B cell (primary cell): ENCODE measurements around the gene SELENOV. TPM values are rescaled to one million over a fixed set of nuclear protein-coding genes. Genes with fewer than 3 reads are reported as not detected.

Experiments used
- ATAC-seq: fragments of 200-7000 bp; cut with Tn5 transposase; one replicate; pipeline ENCODE4 v1.10.0; 2021; ENCODE audit warnings: low read depth, mild to moderate bottlenecking, moderate number of reproducible peaks, moderate library complexity
- CTCF ChIA-PET: fragments of 350-600 bp; sonication (Branson Sonifier 250); formaldehyde crosslinking; loops from one replicate; lab custom pipeline; 2021; ENCODE audit warnings: antibody characterized with exemption, inconsistent platforms; lab: Charles Lee
- POLR2A ChIA-PET: fragments of 350-600 bp; sonication (Branson Sonifier 250); formaldehyde crosslinking; loops from one replicate; lab custom pipeline; 2021; ENCODE audit warnings: antibody characterized with exemption; lab: Charles Lee
- DNase-seq: peaks from one replicate; pipeline ENCODE4 v3.0.0; 2013
- H2AFZ ChIP-seq: 2 replicates; pipeline ENCODE4 v1.6.1; 2012; ENCODE audit warnings: mild to moderate bottlenecking, low read depth, low read length; ENCODE audit not compliant: insufficient read depth, poor library complexity, severe bottlenecking
- H3K27ac ChIP-seq, 2 donors: 1 replicate in 1 of 2; 2 replicates in 1 of 2; pipeline ENCODE4 v1.5.1; 2012 to 2013; ENCODE audit warnings: low read length in 2 of 2, mild to moderate bottlenecking in 2 of 2, moderate library complexity in 1 of 2
- H3K27me3 ChIP-seq, 4 experiments: fragments of 200-600 bp in 1 of 4; sonication (generic) in 1 of 4; replicated peaks in 1 of 4; 1 replicate in 2 of 4; 2 replicates in 2 of 4; pipeline versions ENCODE4 v1.6.1 to v1.7.0; 2013 to 2016; ENCODE audit warnings: low read length in 3 of 4, mild to moderate bottlenecking in 2 of 4, mixed read lengths in 1 of 4, moderate library complexity in 1 of 4; ENCODE audit not compliant: insufficient read depth in 4 of 4, control insufficient read depth in 3 of 4; ENCODE audit errors: control extremely low read depth in 1 of 4
- H3K36me3 ChIP-seq, 2 experiments: replicated peaks in 1 of 2; 1 replicate in 1 of 2; 2 replicates in 1 of 2; pipeline versions ENCODE4 v1.6.1 to v1.7.1; 2013; ENCODE audit warnings: low read length in 1 of 2; ENCODE audit not compliant: insufficient read depth in 2 of 2, control insufficient read depth in 1 of 2; ENCODE audit errors: control extremely low read depth in 1 of 2, extremely low read depth in 1 of 2
- H3K4me1 ChIP-seq, 2 donors: fragments of 200-600 bp in 1 of 2; sonication (generic) in 1 of 2; 1 replicate in 1 of 2; 2 replicates in 1 of 2; pipeline versions ENCODE4 v1.5.1 to v1.6.1; 2013 to 2017; ENCODE audit warnings: low read length in 2 of 2; ENCODE audit not compliant: control insufficient read depth in 2 of 2, insufficient read depth in 2 of 2
- H3K4me2 ChIP-seq: replicated peaks from 2 replicates; pipeline ENCODE3; 2012; ENCODE audit warnings: mild to moderate bottlenecking, low read depth, low read length; ENCODE audit not compliant: poor library complexity, severe bottlenecking
- H3K4me3 ChIP-seq, 5 experiments: fragments of 200-600 bp in 1 of 5; sonication (generic) in 1 of 5; 1 replicate in 3 of 5; 2 replicates in 2 of 5; pipeline versions ENCODE4 v1.5.1 to v1.7.0; 2011 to 2016; ENCODE audit warnings: low read length in 4 of 5, mild to moderate bottlenecking in 4 of 5, low read depth in 2 of 5, control low read depth in 1 of 5, moderate library complexity in 1 of 5; ENCODE audit not compliant: insufficient read depth in 1 of 5; ENCODE audit errors: control extremely low read depth in 1 of 5, extremely low read depth in 1 of 5
- H3K79me2 ChIP-seq: fragments of 200-600 bp; sonication (generic); one replicate; pipeline ENCODE4 v1.6.0; 2016; ENCODE audit warnings: low read length; ENCODE audit not compliant: control insufficient read depth, insufficient read depth
- H3K9ac ChIP-seq: fragments of 200-600 bp; sonication (generic); 2 replicates; pipeline ENCODE4 v1.6.1; 2017; ENCODE audit warnings: mild to moderate bottlenecking, low read length, moderate library complexity
- H3K9me3 ChIP-seq, 3 donors: one replicate each; pipeline versions ENCODE4 v1.6.1 to v1.7.1; 2013; ENCODE audit warnings: low read length in 2 of 3; ENCODE audit not compliant: control insufficient read depth in 2 of 3, insufficient read depth in 1 of 3; ENCODE audit errors: control extremely low read depth in 1 of 3
- H4K20me1 ChIP-seq: 2 replicates; pipeline ENCODE4 v1.6.0; 2012; ENCODE audit warnings: mild to moderate bottlenecking, low read length; ENCODE audit not compliant: insufficient read depth, control insufficient read depth, poor library complexity, severe bottlenecking
- H3K27ac Mint-ChIP-seq: one replicate; pipeline ENCODE4 v1.8.0; 2021; ENCODE audit warnings: mixed read lengths
- H3K27me3 Mint-ChIP-seq: one replicate; pipeline ENCODE4 v1.8.0; 2021; ENCODE audit warnings: mixed read lengths
- H3K4me1 Mint-ChIP-seq: one replicate; pipeline ENCODE4 v1.8.0; 2021; ENCODE audit warnings: mixed read lengths
- H3K4me3 Mint-ChIP-seq: one replicate; pipeline ENCODE4 v1.8.0; 2021; ENCODE audit warnings: mixed read lengths
- H3K9me3 Mint-ChIP-seq: one replicate; pipeline ENCODE4 v1.8.0; 2022; ENCODE audit warnings: mixed read lengths; ENCODE audit not compliant: insufficient read depth
- CTCF ChIP-seq: fragments of 200-600 bp; IDR thresholded peaks from one replicate; pipeline ENCODE4 v1.8.0; 2022; ENCODE audit warnings: antibody characterized with exemption, mild to moderate bottlenecking
- EZH2 ChIP-seq: IDR thresholded peaks from 2 replicates; pipeline ENCODE4 v1.6.1; 2012; ENCODE audit warnings: borderline replicate concordance, low read depth, mild to moderate bottlenecking, moderate library complexity, low read length; ENCODE audit not compliant: insufficient read depth, poor library complexity, severe bottlenecking
- WGBS: methylation state at CpG from one replicate; pipeline ENCODE4 v1.1.5; 2013; ENCODE audit warnings: missing lambda C conversion rate; ENCODE audit not compliant: insufficient coverage; 5-methylcytosine and 5-hydroxymethylcytosine counted together
- intact Hi-C: fragments of 100-400 bp; cut with micrococcal nuclease; formaldehyde crosslinking; loops from one replicate; pipeline ENCODE4 v1.10.0; 2022
- polyA plus RNA-seq: library from polyadenylated mRNA; depleted of rRNA; stranded (reverse); fragments of >200 nt; gene quantifications from 2 replicates; pipeline ENCODE4 v1.2.3, GENCODE V29; 2012
- total RNA-seq, 2 donors: library from RNA; stranded (reverse); fragments of 120-200 nt in 1 of 2; gene quantifications; 1 replicate in 1 of 2; 2 replicates in 1 of 2; pipeline versions ENCODE4 v1.2.3 to v1.2.4, GENCODE V29; 2013 to 2022

Gene SELENOV
- total and polyA plus RNA-seq, 2 donors (not counting 1 experiment from before 2014, with no cell fraction given), result not detected

GRCh38 chr19:39509233-39509632 is 5.7 kb upstream of the SELENOV start:
- no peak for DNase-seq
- Mint-ChIP-seq H3K9me3 (no peaks in the 10 kb centered on the region), H3K27ac (no peak overlapping the region), H3K27me3 (peaks cover 26% of the 10 kb centered on the region), H3K4me1 (peaks cover 16% of the 10 kb centered on the region), H3K4me3 (no peak overlapping the region)
- Histone ChIP-seq H3K4me1 (peaks cover 13 to 16% of the 10 kb centered on the region in 2 donors), H3K4me2 (no peak overlapping the region), H3K79me2 (no peaks in the 10 kb centered on the region), H3K9ac (no peak overlapping the region), H3K27ac (no peak overlapping the region), H3K36me3 (no peaks in the 10 kb centered on the region), H3K27me3 (peaks cover 0 to 56% (median 15%) of the 10 kb centered on the region in 4 experiments), H3K9me3 (peaks cover 0 to 9% (median 0%) of the 10 kb centered on the region in 3 donors), H4K20me1 (no peaks in the 10 kb centered on the region), H3K4me3 (no peak overlapping the region), H2AFZ (no peak overlapping the region)
- no peak for TF ChIP-seq CTCF
- TF ChIP-seq EZH2, result no peak
- intact Hi-C loops, result no loop called here
- POLR2A ChIA-PET, result no interaction called here
- no peak for ATAC-seq
- WGBS, result no CpG with 5 or more reads among the region's 2 CpGs
- CTCF ChIA-PET, result no interaction called here

GRCh38 chr19:39512988-39513387 is 2.0 kb upstream of the SELENOV start:
- POLR2A ChIA-PET, result interaction anchor here (0.6 to 0.7 kb wide), 2 partner anchors 26 to 88 kb away, joined by 3 to 12 read pairs; no protein-coding TSS in a partner anchor
- peaks cover 30% of the 10 kb centered on the region for H3K27me3 Mint-ChIP-seq

More at GRCh38 chr19:39512988-39513387, 2.0 kb upstream of the SELENOV start:
- peaks cover 20 to 26% of the 10 kb centered on the region in 2 donors for H3K4me1 ChIP-seq
- H3K4me3 ChIP-seq, result no peak overlapping the region
- H3K27me3 ChIP-seq, result peaks cover 0 to 53% (median 33%) of the 10 kb centered on the region in 4 experiments
- H3K9ac ChIP-seq, result no peak overlapping the region
- intact Hi-C loops, result no loop called here
- no peak overlapping the region for H3K4me2 ChIP-seq
- no peak for DNase-seq
- H3K36me3 ChIP-seq, result no peaks in the 10 kb centered on the region
- no peak for ATAC-seq
- Mint-ChIP-seq H3K4me1 (peaks cover 17% of the 10 kb centered on the region), H3K4me3 (no peak overlapping the region), H3K27ac (no peak overlapping the region), H3K9me3 (no peaks in the 10 kb centered on the region)
- CTCF ChIA-PET, result no interaction called here
- TF ChIP-seq CTCF, result no peak
- no peak for TF ChIP-seq EZH2
- H4K20me1 ChIP-seq, result no peaks in the 10 kb centered on the region
- no peak overlapping the region for H3K27ac ChIP-seq
- WGBS, result 20% methylated on average over 1 of the region's 2 CpGs
- peaks cover 0 to 23% (median 0%) of the 10 kb centered on the region in 3 donors for H3K9me3 ChIP-seq
- no peak overlapping the region for H2AFZ ChIP-seq
- H3K79me2 ChIP-seq, result no peaks in the 10 kb centered on the region
